Erythroblast (primary cell): ENCODE data around the gene STOM.

Experiments used
- GATA1 ChIP-seq: IDR thresholded peaks from 2 replicates; pipeline ENCODE4 v1.6.1; 2011; ENCODE audit warnings: low read depth, mild to moderate bottlenecking, control low read depth, low read length, moderate library complexity
- POLR2A ChIP-seq: IDR thresholded peaks from 2 replicates; pipeline ENCODE4 v1.6.1; 2011; ENCODE audit warnings: mild to moderate bottlenecking, low read length

DNA sequence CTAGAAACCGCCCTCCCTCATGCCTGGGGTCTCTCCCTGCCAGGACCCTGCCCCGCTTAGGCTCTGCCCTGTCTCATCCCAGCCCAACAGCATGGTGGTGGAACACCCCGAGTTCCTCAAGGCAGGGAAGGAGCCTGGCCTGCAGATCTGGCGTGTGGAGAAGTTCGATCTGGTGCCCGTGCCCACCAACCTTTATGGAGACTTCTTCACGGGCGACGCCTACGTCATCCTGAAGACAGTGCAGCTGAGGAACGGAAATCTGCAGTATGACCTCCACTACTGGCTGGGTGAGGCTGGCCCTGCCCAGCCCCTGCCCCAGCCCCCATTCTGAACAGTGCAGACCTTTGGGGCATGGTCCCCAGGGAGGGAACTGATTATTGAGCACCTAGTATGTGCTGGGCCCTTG, 68.2 kb downstream of the STOM start:
- TF ChIP-seq POLR2A, result no peak
- TF ChIP-seq GATA1, result no peak
